Neural cell (in vitro differentiated cells): ENCODE measurements around the gene FXN. TPM values are rescaled to one million over a fixed set of nuclear protein-coding genes. Genes with fewer than 3 reads are reported as not detected.

Source experiments
- H2AFZ ChIP-seq: fragments of 200-600, 300-800 bp; sonication (generic), shearing (Covaris generic); 2 replicates; pipeline ENCODE4 v1.6.0; 2014; ENCODE audit warnings: low read depth, mild to moderate bottlenecking, antibody characterized with exemption, low read length, moderate library complexity
- H3F3A ChIP-seq: fragments of 200-600 bp; shearing (Covaris generic); 2 replicates; pipeline ENCODE4 v1.6.1; 2016; ENCODE audit warnings: mild to moderate bottlenecking, moderate library complexity, mixed read lengths, antibody characterized with exemption, low read length; ENCODE audit not compliant: insufficient read depth, poor library complexity, severe bottlenecking
- H3K27ac ChIP-seq: fragments of 200-600, 300-800 bp; sonication (generic), shearing (Covaris generic); 2 replicates; pipeline ENCODE4 v1.5.1; 2014; ENCODE audit warnings: mild to moderate bottlenecking, low read length, moderate library complexity
- H3K27me3 ChIP-seq: fragments of 300-800, 200-600 bp; sonication (generic), shearing (Covaris generic); 2 replicates; pipeline ENCODE4 v1.6.0; 2014; ENCODE audit warnings: mild to moderate bottlenecking, low read depth, low read length, moderate library complexity; ENCODE audit not compliant: insufficient read depth
- H3K36me3 ChIP-seq: fragments of 300-800, 200-600 bp; sonication (generic), shearing (Covaris generic); 2 replicates; pipeline ENCODE4 v1.5.1; 2014; ENCODE audit warnings: mild to moderate bottlenecking, antibody characterized with exemption, low read length, moderate library complexity; ENCODE audit not compliant: insufficient read depth
- H3K4me2 ChIP-seq: fragments of 300-800, 200-600 bp; sonication (generic), shearing (Covaris generic); 2 replicates; pipeline ENCODE4 v1.6.0; 2014; ENCODE audit warnings: mild to moderate bottlenecking, low read length
- H3K4me3 ChIP-seq: fragments of 300-800, 200-600 bp; sonication (generic), shearing (Covaris generic); 2 replicates; pipeline ENCODE4 v1.5.1; 2014; ENCODE audit warnings: mild to moderate bottlenecking, low read length, moderate library complexity
- H3K79me2 ChIP-seq: fragments of 200-600 bp; shearing (Covaris generic); replicated peaks from 2 replicates; pipeline ENCODE4 v1.6.0; 2014; ENCODE audit warnings: mild to moderate bottlenecking, low read length, moderate library complexity; ENCODE audit not compliant: insufficient read depth
- H3K9ac ChIP-seq: fragments of 300-800, 200-600 bp; sonication (generic), shearing (Covaris generic); 2 replicates; pipeline ENCODE4 v1.6.1; 2016; ENCODE audit warnings: mild to moderate bottlenecking, low read length, mixed read lengths
- H3K9me2 ChIP-seq: fragments of 200-600 bp; shearing (Covaris generic); 2 replicates; pipeline ENCODE4 v1.6.1; 2016; ENCODE audit warnings: mild to moderate bottlenecking, low read length, mixed read lengths; ENCODE audit not compliant: insufficient read depth
- H3K9me3 ChIP-seq: fragments of 200-600, 300-800 bp; sonication (generic), shearing (Covaris generic); 2 replicates; pipeline ENCODE4 v1.6.1; 2016; ENCODE audit warnings: mild to moderate bottlenecking, mixed run types, low read length, moderate library complexity, mixed read lengths
- H4K20me1 ChIP-seq: fragments of 200-600 bp; shearing (Covaris generic); 2 replicates; pipeline ENCODE4 v1.6.1; 2016; ENCODE audit warnings: mild to moderate bottlenecking, mixed run types; ENCODE audit not compliant: insufficient read depth
- CTCF ChIP-seq: fragments of 450-650 bp; IDR thresholded peaks from 2 replicates; pipeline ENCODE4 v1.5.1; 2014; ENCODE audit warnings: antibody characterized with exemption, mild to moderate bottlenecking, moderate library complexity; ENCODE audit not compliant: poor library complexity, severe bottlenecking
- EP300 ChIP-seq: fragments of 450-650 bp; conservative IDR thresholded peaks from 2 replicates; pipeline ENCODE4 v1.6.1; 2014; ENCODE audit warnings: antibody characterized with exemption, mild to moderate bottlenecking, moderate library complexity; ENCODE audit not compliant: poor library complexity, severe bottlenecking
- EZH2 ChIP-seq: fragments of 200-600, 300-800 bp; shearing (Covaris generic), sonication (generic); IDR thresholded peaks from 2 replicates; pipeline ENCODE4 v1.6.1; 2014; ENCODE audit warnings: antibody characterized with exemption, low read length, borderline replicate concordance, mild to moderate bottlenecking; ENCODE audit not compliant: insufficient read depth, poor library complexity, severe bottlenecking
- MXI1 ChIP-seq: fragments of 450-650 bp; conservative IDR thresholded peaks from 2 replicates; pipeline ENCODE4 v1.6.1; 2014; ENCODE audit warnings: antibody characterized with exemption, mild to moderate bottlenecking; ENCODE audit not compliant: poor library complexity, severe bottlenecking
- POLR2AphosphoS5 ChIP-seq: IDR thresholded peaks from 2 replicates; pipeline ENCODE4 v1.6.1; 2012
- REST ChIP-seq: IDR thresholded peaks from 2 replicates; pipeline ENCODE4 v1.6.1; 2012; ENCODE audit warnings: borderline replicate concordance
- SMC3 ChIP-seq: fragments of 450-650 bp; conservative IDR thresholded peaks from 2 replicates; pipeline ENCODE4 v1.6.1; 2014; ENCODE audit warnings: antibody characterized with exemption, mild to moderate bottlenecking, moderate library complexity; ENCODE audit not compliant: poor library complexity
- polyA plus RNA-seq: library from polyadenylated mRNA; depleted of rRNA; stranded (reverse); fragments of >200 nt; gene quantifications from 2 replicates; pipeline ENCODE4 v1.2.3, GENCODE V29; 2014

The FXN gene
- polyA plus RNA-seq, 1 donor from 2014 or later = 3.5 TPM

- H3K9me2 ChIP-seq = no peaks in the 10 kb centered on the region
- TF ChIP-seq REST = no peak
- TF ChIP-seq POLR2AphosphoS5 = no peak
- TF ChIP-seq EZH2 = no peak
- no peaks in the 10 kb centered on the region for H3F3A ChIP-seq
- no peak overlapping the region for H3K27ac ChIP-seq
- H3K9me3 ChIP-seq = no peaks in the 10 kb centered on the region
- H4K20me1 ChIP-seq = no peaks in the 10 kb centered on the region
- H3K27me3 ChIP-seq = no peaks in the 10 kb centered on the region
- H2AFZ ChIP-seq = no peak overlapping the region
- no peak overlapping the region for H3K4me2 ChIP-seq
- H3K9ac ChIP-seq = no peak overlapping the region
- no peaks in the 10 kb centered on the region for H3K79me2 ChIP-seq
- H3K4me3 ChIP-seq = no peak overlapping the region
- no peaks in the 10 kb centered on the region for H3K36me3 ChIP-seq
Measured at GRCh38 chr9:69131682-69132081, 96.1 kb downstream of the FXN start.

GRCh38 chr9:69132361-69132760 is 96.8 kb downstream of the FXN start:
- Histone ChIP-seq H2AFZ (no peak overlapping the region), H3K9me2 (no peaks in the 10 kb centered on the region), H3K79me2 (no peaks in the 10 kb centered on the region), H3F3A (no peaks in the 10 kb centered on the region), H3K36me3 (no peaks in the 10 kb centered on the region), H3K27me3 (no peaks in the 10 kb centered on the region), H4K20me1 (no peaks in the 10 kb centered on the region), H3K4me2 (no peak overlapping the region), H3K4me3 (no peak overlapping the region), H3K27ac (no peak overlapping the region), H3K9me3 (no peaks in the 10 kb centered on the region), H3K9ac (no peak overlapping the region)
- TF ChIP-seq EZH2 (no peak), MXI1 (no peak), POLR2AphosphoS5 (no peak), SMC3 (no peak), EP300 (no peak), CTCF (no peak), REST (no peak)
